ENCODE measurements around the gene ANKH. TPM values are rescaled to one million over a fixed set of nuclear protein-coding genes. Genes with fewer than 3 reads are reported as not detected.

Gene ANKH
- total RNA-seq, 1 experiment from 2014 or later = 13.9 TPM

- no peak for DNase-seq (ENCODE audit: low spot score)
- ChIA-PET POLR2A (ENCODE audit: low non-redundant PET) (no interaction called here), CTCF (no interaction called here)
- Histone ChIP-seq H3K36me3 (ENCODE audit: insufficient read depth, low read length, poor library complexity, severe bottlenecking) (peaks cover 6% of the 10 kb centered on the region), H3K4me3 (ENCODE audit: low read depth, low read length, poor library complexity, severe bottlenecking) (no peak overlapping the region), H3K27me3 (replicated peaks; ENCODE audit: insufficient read depth, low read depth, low read length, poor library complexity) (no peaks in the 10 kb centered on the region), H3K4me1 (ENCODE audit: insufficient read depth, low read length, poor library complexity, severe bottlenecking) (no peaks in the 10 kb centered on the region), H3K27ac (ENCODE audit: low read depth, low read length, poor library complexity, severe bottlenecking) (no peak overlapping the region), H3K9me3 (ENCODE audit: low read depth, low read length, poor library complexity, severe bottlenecking) (no peaks in the 10 kb centered on the region)
- BruUV-seq (replicated peaks) = no TSS peak
- intact Hi-C loops (cut with micrococcal nuclease; ENCODE audit: unreplicated experiment) = no loop called here
- TF ChIP-seq EZH2 (IDR thresholded peaks at IDR 0.05; ENCODE audit: borderline replicate concordance, low read depth, low read length, poor library complexity, severe bottlenecking) (no peak), CTCF (conservative IDR thresholded peaks at IDR 0.05; ENCODE audit: low read depth, low read length) (no peak)
Observed at GRCh38 chr5:14678773-14679334, 192.7 kb downstream of the ANKH start.

- intact Hi-C loops (cut with micrococcal nuclease; ENCODE audit: unreplicated experiment) = no loop called here
- ChIA-PET POLR2A (ENCODE audit: low non-redundant PET) (no interaction called here), CTCF (no interaction called here)
- peaks cover 2% of the 10 kb centered on the region for H3K36me3 ChIP-seq (ENCODE audit: insufficient read depth, low read length, poor library complexity, severe bottlenecking)
- no peaks in the 10 kb centered on the region for H3K4me1 ChIP-seq (ENCODE audit: insufficient read depth, low read length, poor library complexity, severe bottlenecking)
- no peak for DNase-seq (ENCODE audit: low spot score)
- H3K9me3 ChIP-seq (ENCODE audit: low read depth, low read length, poor library complexity, severe bottlenecking) = no peaks in the 10 kb centered on the region
- H3K4me3 ChIP-seq (ENCODE audit: low read depth, low read length, poor library complexity, severe bottlenecking) = no peak overlapping the region
- H3K27me3 ChIP-seq (replicated peaks; ENCODE audit: insufficient read depth, low read depth, low read length, poor library complexity) = no peaks in the 10 kb centered on the region
- H3K27ac ChIP-seq (ENCODE audit: low read depth, low read length, poor library complexity, severe bottlenecking) = no peak overlapping the region
- TF ChIP-seq CTCF (conservative IDR thresholded peaks at IDR 0.05; ENCODE audit: low read depth, low read length) = no peak
- no peak for TF ChIP-seq EZH2 (IDR thresholded peaks at IDR 0.05; ENCODE audit: borderline replicate concordance, low read depth, low read length, poor library complexity, severe bottlenecking)
- no TSS peak for BruUV-seq (replicated peaks)
Observed at GRCh38 chr5:14676320-14676719, 195.3 kb downstream of the ANKH start.

- no peaks in the 10 kb centered on the region for H3K27me3 ChIP-seq (replicated peaks; ENCODE audit: insufficient read depth, low read depth, low read length, poor library complexity)
- no peak overlapping the region for H3K27ac ChIP-seq (ENCODE audit: low read depth, low read length, poor library complexity, severe bottlenecking)
- ChIA-PET POLR2A (ENCODE audit: low non-redundant PET) (no interaction called here), CTCF (no interaction called here)
- H3K36me3 ChIP-seq (ENCODE audit: insufficient read depth, low read length, poor library complexity, severe bottlenecking) = peaks cover 2% of the 10 kb centered on the region
- no peaks in the 10 kb centered on the region for H3K4me1 ChIP-seq (ENCODE audit: insufficient read depth, low read length, poor library complexity, severe bottlenecking)
- DNase-seq (ENCODE audit: low spot score) = no peak
- H3K9me3 ChIP-seq (ENCODE audit: low read depth, low read length, poor library complexity, severe bottlenecking) = no peaks in the 10 kb centered on the region
- TF ChIP-seq CTCF (conservative IDR thresholded peaks at IDR 0.05; ENCODE audit: low read depth, low read length) (no peak), EZH2 (IDR thresholded peaks at IDR 0.05; ENCODE audit: borderline replicate concordance, low read depth, low read length, poor library complexity, severe bottlenecking) (no peak)
- intact Hi-C loops (cut with micrococcal nuclease; ENCODE audit: unreplicated experiment) = no loop called here
- BruUV-seq (replicated peaks) = no TSS peak
- H3K4me3 ChIP-seq (ENCODE audit: low read depth, low read length, poor library complexity, severe bottlenecking) = no peak overlapping the region
Observed at GRCh38 chr5:14675865-14676300, 195.7 kb downstream of the ANKH start.
